HG02588 (cell line): ENCODE results near the gene PTPRN2.

Source experiments
- ATAC-seq: cut with Tn5 transposase; IDR thresholded peaks from one replicate; pipeline ENCODE4 v1.9.1; 2021; ENCODE audit warnings: mild to moderate bottlenecking, moderate library complexity; ENCODE audit not compliant: unreplicated experiment

The PTPRN2 gene

DNA sequence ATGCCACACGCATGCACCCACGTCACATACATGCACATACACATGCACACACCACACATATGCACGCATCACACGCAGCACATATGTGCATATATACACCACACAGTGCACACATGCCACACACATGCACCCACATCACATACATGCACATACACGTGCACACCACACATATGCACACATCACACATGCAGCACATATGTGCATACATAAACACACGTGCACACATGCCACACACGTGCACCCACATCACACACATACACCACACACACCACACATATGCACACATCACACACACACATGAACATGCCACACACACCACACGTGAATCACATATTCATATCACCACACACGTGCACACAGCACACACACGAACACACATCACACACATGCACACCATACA is 338.8 kb downstream of the PTPRN2 start:
- no peak for ATAC-seq

DNA sequence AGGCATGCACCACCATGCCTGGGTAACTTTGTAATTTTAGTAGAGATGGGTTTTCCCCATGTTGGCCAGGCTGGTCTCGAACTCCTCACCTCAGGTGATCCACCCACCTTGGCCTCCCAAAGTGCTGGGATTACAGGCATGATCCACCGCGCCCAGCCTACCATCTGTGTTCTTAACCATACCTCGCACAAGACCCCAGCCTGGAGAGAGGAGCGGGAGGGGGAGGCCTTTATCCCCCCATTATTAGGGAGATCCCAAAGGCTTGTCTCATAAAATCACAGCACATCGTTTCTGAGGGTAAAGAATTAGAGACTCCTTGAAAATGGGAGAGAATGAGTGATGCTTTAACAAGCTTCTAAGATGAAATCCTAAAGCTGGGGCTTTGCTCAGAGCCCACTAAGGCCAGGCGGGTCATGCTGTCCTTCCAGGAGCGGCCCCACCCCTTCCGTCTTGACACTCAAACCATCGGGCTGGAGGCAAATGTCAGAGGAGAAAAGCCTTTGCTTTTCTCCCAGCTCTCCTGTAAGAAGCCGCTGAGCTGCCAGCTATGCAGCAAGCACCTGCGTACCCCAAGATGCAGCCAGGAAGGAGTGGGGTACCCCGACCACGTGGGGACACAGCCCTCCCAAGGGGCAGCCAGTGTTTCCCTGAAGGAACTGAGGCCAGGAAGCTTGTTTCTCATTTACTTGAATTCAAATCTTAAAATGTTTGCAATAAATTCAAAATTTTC is 339.7 kb downstream of the PTPRN2 start:
- ATAC-seq = no peak

DNA sequence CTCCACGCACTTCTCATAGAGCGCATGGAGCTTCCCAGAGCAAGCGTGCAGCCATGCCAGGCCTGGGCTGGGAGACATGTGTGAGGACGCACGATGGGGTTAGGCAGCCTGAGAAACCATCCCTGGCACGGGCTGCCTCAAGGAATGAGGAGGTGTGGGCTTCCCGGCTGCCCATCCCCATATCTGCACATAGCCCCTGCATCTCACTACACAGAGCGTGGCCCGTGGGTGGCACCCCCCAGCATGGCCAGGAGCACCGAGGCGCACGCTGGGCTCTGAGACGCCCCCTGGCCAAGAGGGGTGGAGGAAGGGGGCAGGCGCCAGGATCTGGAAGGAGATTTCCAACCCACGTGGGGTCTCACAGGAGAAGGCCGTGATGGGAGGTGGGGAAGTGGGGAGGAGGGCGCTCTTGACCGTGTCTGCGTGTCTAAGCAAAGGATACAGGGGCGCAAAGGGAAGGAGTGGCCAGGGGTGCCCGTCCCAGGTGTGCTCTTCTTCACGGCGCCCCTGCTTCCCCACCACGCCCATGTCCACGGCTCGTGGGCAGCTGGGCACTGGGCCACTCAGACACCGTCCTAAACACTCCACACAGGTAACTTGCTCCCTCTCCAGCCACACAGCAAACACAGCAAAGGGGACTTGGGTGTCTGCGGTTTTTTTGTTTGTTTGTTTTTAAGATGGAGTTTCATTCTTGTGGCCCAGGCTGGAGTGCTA is 340.5 kb downstream of the PTPRN2 start:
- ATAC-seq = no peak

DNA sequence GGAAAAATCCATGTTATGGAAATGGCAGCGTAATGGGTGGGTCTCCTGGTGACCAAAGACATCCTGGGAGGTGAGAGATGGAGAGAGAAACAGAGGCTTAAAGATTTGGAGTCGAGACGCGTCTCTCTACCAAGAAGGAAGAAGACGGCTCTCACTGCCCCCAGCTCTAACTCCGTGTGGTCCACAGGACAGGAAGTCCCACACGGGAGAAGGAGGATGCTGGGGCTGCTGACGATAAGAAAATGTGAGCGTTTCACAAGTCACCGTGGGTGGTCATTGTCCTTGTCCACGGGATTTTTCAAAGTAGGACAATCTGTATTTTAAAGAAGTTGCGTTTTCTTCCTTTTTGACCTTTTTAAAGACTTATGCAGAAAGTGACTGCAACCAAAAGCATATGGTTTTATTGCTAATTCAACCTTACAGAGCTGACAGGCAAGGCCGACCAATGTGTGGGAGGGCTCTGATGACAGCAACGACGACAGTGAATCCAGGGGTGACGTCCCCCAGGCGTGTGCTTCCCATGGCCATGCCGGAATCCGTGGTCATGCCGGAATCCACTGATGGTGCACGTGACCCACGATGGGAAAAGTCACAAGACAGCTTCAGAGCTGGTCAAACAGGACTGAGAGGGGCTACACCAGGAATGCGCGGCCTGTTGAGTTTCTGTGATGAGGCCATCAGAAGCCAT is 341.2 kb downstream of the PTPRN2 start:
- ATAC-seq = no peak

DNA sequence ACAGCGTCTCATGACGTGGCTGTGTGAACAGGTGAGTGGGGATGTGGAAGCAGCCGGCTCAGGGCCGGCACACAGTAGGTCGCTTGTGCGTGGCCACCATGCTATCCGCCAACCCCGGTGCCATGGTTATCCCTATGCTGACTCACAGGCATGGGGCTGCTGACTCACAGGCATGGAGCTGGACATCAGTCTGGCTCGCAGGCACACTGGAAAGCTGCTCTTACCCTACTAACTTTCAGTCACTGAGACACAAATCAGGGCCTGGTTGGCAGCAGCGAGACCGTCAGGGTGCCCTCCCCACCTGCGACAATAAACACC is 341.9 kb downstream of the PTPRN2 start:
- no peak for ATAC-seq

DNA sequence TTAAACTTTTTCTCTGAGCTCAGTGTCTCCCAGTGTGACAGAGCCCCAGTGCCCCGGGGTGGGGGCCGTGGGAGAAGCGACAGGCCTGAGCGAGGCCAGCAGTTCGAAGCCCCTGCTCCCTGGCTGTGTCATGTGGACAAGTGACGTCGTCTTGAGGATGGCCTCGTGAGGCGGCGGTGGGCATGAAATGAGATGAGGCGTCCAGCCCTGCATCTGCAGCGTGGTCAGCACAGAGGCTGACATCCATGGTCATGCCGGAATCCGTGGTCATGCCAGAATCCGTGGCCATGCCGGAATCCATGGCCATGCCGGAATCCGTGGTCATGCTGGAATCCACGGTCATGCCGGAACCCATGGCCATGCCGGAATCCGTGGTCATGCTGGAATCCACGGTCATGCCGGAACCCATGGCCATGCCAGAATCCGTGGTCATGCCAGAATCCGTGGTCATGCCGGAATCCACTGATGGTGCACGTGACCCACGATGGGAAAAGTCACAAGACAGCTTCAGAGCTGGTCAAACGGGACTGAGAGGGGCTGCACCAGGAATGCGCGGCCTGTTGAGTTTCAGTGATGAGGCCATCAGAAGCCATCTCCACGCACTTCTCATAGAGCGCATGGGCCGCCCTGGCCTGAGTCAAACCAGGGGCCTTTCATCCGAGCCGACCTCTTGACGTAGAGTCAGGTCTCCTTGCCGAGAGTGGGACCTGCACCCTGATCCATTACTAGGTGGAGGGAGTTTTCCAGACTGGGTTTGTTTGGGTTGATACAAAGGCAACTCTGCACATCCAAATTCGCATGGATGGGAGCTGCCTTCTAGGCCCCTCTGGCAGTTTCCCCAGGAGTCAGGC is 342.5 kb downstream of the PTPRN2 start:
- ATAC-seq = no peak

DNA sequence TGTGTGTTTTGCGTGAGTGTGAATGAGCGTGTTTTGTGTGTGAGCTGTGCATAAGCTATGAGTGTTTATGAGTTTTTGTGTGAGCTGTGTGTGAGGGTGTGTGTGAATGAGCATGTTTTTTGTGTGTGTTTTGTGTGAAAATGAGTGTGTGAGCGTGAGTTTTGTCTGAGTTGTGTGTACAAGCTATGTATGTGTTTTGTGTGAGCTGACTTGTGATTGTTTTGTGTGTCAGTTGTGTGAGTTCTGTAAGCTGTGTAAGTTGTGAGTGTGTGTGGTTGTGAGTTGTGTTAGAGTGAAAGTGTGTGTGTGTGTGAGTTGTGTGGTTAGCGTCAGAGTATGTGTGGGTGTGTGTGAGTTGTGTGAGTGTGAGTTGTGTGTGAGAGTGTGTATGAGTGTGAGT is 343.2 kb downstream of the PTPRN2 start:
- ATAC-seq = no peak

DNA sequence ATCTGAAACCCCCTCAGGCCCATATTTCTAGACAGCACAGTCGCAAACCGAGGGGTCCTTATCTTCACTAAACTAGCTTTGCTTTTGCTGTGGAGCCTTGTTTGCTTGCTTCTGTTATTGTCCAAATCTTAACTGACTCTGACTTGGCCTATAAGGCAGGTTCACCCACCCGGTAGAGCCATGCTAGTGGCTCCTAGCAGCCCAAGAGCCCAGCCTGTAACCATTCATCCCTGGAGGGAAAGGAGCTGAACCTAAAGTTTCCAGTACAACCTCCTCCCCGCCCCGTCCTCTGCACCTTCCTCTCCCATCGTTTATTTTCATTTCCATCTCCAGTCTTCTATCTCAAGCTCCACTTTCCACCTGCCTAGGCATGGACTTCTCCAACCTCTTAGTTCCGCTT is 345.7 kb downstream of the PTPRN2 start:
- ATAC-seq = no peak

DNA sequence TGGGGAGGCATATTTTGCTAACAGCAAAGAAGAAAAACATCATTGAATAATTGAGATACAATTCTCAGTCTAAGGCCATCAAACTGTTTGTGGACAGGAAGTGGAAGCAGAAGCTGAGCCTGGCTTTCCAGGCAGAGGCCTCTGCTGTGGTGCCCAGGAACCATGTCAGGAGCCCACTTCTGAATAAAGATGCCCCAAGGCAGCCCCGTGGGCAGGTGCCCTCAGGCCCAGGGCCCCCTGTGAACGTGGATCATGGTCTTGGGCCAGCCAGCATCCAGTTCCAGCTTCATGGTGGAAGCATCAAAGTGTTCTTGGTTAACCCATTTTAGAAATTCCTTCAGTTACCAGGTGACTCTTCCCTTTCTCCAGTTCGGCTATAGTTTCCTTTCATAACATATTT is 346.8 kb downstream of the PTPRN2 start:
- ATAC-seq = no peak

DNA sequence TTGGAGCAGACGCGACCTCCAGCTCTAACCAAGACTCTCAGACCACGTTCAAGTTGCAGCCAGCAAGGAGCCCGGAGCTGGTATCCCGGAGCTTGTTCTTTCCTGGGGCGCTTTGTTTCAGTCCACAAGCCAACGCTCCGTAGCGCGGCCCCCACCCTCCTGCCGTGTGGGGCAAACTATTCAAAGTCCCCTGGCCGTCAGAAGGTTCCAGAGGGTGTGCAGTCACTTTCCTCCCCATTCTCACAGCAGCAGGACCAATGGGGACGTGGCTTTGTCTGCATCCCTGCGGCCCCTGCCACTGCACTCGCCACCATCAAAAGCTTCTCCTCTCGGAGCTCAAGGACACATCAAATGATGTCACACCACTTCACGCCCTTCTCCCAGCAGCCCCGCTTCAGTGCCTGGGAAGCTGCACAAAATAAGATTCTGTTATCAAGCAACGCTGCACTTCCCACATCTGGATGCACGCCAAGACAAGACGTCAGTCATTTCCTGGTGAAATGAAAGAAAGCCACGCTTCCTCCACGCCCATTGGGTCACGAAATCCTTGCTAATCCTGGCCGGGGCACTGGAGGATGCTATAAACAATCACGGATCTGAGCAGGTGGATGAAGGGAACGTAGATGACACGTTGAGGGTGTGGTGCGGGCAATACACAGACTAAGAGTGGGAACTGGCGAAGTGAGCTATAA is 348.2 kb downstream of the PTPRN2 start:
- no peak for ATAC-seq

DNA sequence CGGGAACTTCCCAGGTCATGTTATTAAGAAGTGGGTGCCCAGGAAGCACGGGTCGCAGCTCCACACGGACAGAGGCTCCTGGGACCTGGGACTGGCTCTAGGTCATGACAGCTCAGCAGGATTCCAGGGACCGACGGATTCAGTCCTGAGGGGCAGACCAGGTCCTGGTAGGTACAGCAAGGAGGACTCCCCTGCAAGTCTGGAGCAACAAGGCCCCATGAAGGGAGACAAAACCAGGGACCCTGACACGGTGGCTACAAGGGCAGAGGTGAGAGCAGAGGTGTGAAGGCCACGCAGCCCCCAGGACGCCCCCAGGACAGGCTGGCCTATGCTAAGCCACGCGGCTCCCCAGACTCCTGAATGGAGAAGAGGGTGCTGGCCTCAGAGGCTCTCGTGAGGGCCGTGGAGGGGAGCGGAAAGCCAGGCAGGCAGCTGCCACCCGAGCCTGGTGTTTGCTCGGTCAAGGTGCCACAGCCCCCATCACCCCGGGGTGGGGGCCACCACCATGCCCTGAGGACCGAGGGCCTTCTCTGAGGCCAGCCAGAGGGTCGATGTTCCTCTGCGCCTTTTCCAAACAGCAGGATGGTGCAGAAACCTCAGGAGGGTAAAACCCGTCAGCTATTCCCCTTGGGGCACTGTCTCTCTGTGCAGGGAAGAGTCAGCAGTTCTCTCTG is 348.9 kb downstream of the PTPRN2 start:
- ATAC-seq = no peak

DNA sequence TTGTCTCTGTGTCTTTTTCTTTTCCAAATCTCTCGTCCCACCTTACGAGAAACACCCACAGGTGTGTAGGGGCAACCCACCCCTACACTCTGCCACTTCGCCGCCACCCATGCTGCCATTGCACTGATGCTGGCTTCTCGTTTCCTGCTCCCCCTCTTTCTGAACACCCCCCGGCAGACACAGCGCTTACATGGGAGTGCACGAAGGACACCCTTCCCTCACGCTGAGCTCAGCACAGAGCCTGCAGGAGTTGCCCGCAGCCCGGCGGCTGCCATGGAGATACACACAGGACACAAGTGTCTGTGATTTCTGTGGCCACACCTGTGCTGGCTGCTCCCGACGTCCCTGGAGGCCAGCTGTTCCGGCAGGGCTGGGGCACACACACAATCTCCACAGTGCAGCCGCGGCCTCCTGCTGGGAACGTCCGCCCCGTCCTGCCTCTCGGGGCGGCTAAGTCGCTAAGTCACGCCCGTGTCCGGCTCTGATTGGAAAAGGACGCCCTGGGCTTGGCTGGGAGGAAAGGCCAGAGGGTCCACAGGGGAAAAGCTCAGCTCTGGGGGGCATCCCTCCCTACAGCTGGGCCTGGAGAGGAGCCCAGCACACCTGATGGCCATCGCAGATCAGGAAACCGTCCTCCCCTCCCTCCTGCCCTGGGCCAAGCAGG is 349.8 kb downstream of the PTPRN2 start:
- no peak for ATAC-seq

DNA sequence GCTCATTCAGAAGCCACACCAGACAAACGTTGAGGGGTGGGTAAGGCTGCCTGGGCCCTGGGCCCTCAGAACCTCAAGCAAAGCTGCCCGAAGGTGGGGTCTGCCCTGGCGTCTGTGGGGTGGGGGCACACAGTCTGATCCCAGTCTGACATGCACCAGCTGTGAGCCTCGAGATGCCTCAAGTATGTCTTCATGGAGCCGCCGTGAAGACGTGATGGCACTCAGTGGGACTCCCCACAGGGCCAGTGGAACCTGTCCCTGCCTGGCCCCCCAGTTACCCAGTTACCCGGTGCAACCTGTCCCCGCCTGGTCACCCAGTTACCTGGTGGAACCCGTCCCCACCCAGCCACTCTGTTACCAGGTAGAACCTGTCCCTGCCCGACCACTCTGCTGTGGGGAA is 351.2 kb downstream of the PTPRN2 start:
- no peak for ATAC-seq

DNA sequence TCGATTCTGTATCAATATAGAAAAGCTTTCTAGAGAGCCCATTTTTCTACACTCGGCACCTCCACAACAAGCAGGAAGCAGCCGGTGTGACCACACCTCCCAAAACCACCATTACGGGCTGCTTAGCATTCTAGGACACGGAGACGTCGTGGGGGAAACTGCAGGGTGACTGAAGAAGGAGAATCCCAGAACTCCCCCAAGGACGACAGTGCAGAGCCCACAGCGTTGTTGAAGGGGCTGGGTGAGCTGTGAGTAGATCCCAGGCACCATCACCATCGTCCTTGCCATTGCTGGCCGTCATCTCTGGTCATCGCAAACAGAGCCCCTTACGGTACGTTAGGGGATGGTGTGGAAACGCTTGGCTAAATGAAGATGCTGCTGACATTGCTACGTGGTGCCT is 351.8 kb downstream of the PTPRN2 start:
- no peak for ATAC-seq

DNA sequence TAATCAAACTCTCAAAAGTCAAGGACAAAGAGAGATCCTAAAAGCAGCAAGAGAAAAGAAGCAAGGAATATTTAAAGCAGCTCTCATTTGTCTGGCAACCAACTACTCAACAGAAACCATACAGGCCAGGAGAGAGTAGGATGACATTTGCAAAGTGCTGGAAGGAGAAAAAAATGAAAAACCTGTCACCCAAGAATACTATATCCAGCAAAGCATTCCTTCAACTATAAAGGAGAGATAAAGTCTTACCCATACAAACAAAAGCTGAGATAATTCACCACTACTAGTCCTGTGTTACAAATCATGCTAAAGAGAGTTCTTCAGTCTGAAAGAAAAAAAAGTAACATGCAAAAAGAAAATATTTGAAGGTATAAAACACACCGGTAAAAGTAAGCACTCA is 357.7 kb downstream of the PTPRN2 start:
- ATAC-seq = no peak

DNA sequence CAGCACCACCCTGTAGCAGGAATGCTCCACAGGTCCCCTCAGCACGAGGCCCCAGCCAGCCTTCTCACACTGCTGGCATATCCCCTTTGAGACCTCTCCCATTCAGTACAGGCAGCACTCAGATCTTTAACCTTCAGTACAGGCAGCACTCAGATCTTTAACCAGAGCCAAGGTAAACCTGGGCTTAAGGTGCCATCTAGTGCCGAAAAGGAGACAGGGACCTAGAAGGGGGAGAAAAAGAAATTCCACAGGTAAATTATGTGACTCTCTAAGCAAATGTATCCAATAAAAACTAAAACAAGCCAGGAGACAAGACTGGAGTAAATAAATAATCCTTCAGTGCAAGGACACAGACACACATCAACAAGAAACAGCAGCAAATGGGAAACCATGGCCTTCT is 358.6 kb downstream of the PTPRN2 start:
- no peak for ATAC-seq

DNA sequence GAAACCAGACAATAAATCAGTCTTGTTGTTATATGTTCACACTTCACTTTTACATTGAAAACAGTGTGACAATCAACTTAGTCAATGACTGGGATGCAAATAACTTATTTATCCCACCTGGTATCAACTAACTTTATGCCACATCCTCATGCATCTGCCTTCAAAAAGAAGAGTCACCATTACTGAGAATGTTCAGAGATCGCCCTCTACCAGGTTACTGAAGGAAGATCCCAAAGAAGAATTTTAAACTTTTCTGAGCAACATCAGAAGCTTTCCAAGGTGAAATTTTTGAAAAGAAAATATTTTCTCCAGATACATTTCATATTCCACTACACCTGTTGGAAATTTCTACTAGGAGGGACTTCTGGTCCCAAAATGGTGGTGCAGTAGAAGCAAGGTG is 359.5 kb downstream of the PTPRN2 start:
- ATAC-seq = no peak

DNA sequence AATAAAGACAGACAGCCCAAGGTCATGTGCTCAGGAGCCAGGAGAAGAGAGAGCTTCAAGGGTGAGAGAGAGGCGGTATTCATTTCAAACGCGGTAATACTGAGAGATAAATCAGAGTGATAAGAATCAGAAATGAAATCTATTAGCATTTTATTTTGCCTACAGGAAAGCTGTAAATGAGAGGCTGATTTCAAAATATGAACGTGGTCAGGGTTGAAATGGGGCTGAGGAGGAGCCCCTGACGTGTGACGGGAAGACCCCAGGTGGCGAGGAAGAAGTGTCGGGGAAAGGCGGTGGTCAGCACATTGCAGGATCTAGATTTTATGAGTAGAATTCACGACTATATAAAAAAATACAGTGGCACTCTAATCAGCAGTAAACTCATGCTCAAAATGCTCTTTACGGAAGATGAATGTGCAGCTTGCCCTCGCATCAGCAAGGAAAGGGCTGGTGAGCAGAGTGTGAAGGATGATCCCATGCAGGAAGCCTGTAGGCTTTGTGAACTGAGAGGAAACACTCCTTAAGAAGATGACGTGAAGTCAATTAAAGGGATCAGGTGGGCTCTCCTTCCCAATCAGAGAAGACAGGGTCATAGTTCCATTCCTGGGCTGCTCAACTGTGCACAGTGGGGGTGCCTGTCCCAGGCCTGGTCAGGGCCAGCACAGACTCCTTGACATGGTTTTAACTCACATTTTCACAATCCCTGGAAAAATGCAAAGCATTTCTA is 360.2 kb downstream of the PTPRN2 start:
- ATAC-seq = no peak

DNA sequence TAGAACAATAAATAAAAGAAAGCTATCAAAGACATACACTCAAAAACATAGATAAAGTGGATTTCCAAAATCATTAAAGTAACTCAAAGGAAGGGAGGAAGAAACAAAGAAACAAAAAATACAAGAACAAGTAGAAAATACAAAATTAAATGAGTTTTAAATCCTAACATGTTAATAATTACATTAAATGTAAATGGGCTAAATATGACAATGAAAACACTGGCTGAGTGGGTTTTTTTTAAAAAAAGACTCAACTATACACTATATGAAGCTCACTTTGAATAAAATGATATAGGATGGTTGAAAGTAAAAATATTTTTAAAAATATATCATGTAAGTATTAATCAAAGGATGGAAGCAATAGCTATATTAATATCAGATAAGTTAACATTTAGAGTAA is 371.4 kb downstream of the PTPRN2 start:
- ATAC-seq = no peak
